Choroid plexus epithelial cell (primary cell): Measurements from ENCODE around the gene OR5AC2.

ENCODE experiments used
- DNase-seq: peaks from one replicate; pipeline ENCODE4 v3.0.0-alpha.2; 2010; ENCODE audit warnings: low read depth
- H3K4me3 ChIP-seq: 2 replicates; pipeline ENCODE4 v1.5.1; 2011; ENCODE audit warnings: low read depth, mild to moderate bottlenecking, control low read depth, low read length, moderate library complexity
- CTCF ChIP-seq: conservative IDR thresholded peaks from 2 replicates; pipeline ENCODE4 v1.5.1; 2011; ENCODE audit warnings: low read depth, mild to moderate bottlenecking, control low read depth, inconsistent platforms, low read length, moderate library complexity

OR5AC2 gene

GRCh38 chr3:98136631-98137030 is 49.7 kb downstream of the OR5AC2 start:
- no peak overlapping the region for H3K4me3 ChIP-seq
- DNase-seq: no peak
- no peak for TF ChIP-seq CTCF
